Ishikawa (cell line): ENCODE results near the gene ZKSCAN8.

Experiments
- CEBPB ChIP-seq: IDR thresholded peaks from 2 replicates; pipeline ENCODE4 v1.6.1; 2012
- EGR1 ChIP-seq: IDR thresholded peaks from 2 replicates; pipeline ENCODE4 v1.6.1; 2012
- EP300 ChIP-seq: IDR thresholded peaks from 2 replicates; pipeline ENCODE4 v1.6.1; 2012; ENCODE audit warnings: borderline replicate concordance
- FOXM1 ChIP-seq: IDR thresholded peaks from 2 replicates; pipeline ENCODE4 v1.6.1; 2012; ENCODE audit warnings: low read depth, borderline replicate concordance
- MAX ChIP-seq: IDR thresholded peaks from 2 replicates; pipeline ENCODE4 v1.6.1; 2012
- REST ChIP-seq: IDR thresholded peaks from 2 replicates; pipeline ENCODE4 v1.6.1; 2012; ENCODE audit warnings: low read depth, mild to moderate bottlenecking
- TAF1 ChIP-seq: IDR thresholded peaks from 2 replicates; pipeline ENCODE4 v1.6.1; 2012; ENCODE audit warnings: low read depth, mild to moderate bottlenecking
- TEAD4 ChIP-seq: IDR thresholded peaks from 2 replicates; pipeline ENCODE4 v1.6.1; 2012
- ZBTB7A ChIP-seq: IDR thresholded peaks from 2 replicates; pipeline ENCODE4 v1.6.1; 2012; ENCODE audit warnings: low read depth

GRCh38 chr6:28118217-28118616 is 23.5 kb upstream of the ZKSCAN8 start:
- TF ChIP-seq EP300: no peak
- no peak for TF ChIP-seq MAX
- no peak for TF ChIP-seq TEAD4
- no peak for TF ChIP-seq TAF1
- TF ChIP-seq FOXM1: no peak
- no peak for TF ChIP-seq REST
- TF ChIP-seq EGR1: no peak
- TF ChIP-seq CEBPB: no peak
- no peak for TF ChIP-seq ZBTB7A
